Kidney (tissue), 14 donors: ENCODE data around the gene MPDU1. TPM values are rescaled to one million over a fixed set of nuclear protein-coding genes. Genes with fewer than 3 reads are reported as not detected.
"Not testable (repeated sequence)": the region's sequence is repeated elsewhere in the genome, so short reads cannot be mapped to it uniquely, and the experiment has no call there.

Source experiments
- DNase-seq, 5 donors: peaks; one replicate each; pipeline ENCODE4 v3.0.0-alpha.2; 2013 to 2020
- FAIRE-seq: peaks from 2 replicates; lab custom pipeline; 2012; peaks lifted over from hg19 to GRCh38; lab: Jason Lieb, UNC
- H3K27ac ChIP-seq, 2 donors: one replicate each; pipeline ENCODE4 v1.7.0; 2013; ENCODE audit warnings: low read depth in 2 of 2, low read length in 2 of 2, inconsistent platforms in 1 of 2
- H3K27me3 ChIP-seq: one replicate; pipeline ENCODE4 v1.7.1; 2013; ENCODE audit warnings: low read length, inconsistent platforms; ENCODE audit not compliant: control insufficient read depth, insufficient read depth
- H3K36me3 ChIP-seq, 3 donors: one replicate each; pipeline versions ENCODE4 v1.7.0 to v1.7.1; 2013; ENCODE audit warnings: low read length in 3 of 3, control low read depth in 1 of 3, inconsistent platforms in 1 of 3; ENCODE audit not compliant: insufficient read depth in 3 of 3, control insufficient read depth in 2 of 3
- H3K4me1 ChIP-seq, 3 donors: one replicate each; pipeline versions ENCODE4 v1.7.0 to v1.7.1; 2013; ENCODE audit warnings: low read length in 3 of 3, inconsistent platforms in 1 of 3, low read depth in 1 of 3; ENCODE audit not compliant: control insufficient read depth in 2 of 3, insufficient read depth in 2 of 3
- H3K4me3 ChIP-seq, 3 donors: one replicate each; pipeline versions ENCODE4 v1.7.0 to v1.8.1; 2013; ENCODE audit warnings: low read length in 3 of 3, control low read depth in 1 of 3, inconsistent platforms in 1 of 3
- H3K9ac ChIP-seq, 3 donors: one replicate each; pipeline versions ENCODE4 v1.7.0 to v1.7.1; 2013; ENCODE audit warnings: low read length in 3 of 3, control low read depth in 1 of 3, inconsistent platforms in 1 of 3
- H3K9me3 ChIP-seq, 3 donors: one replicate each; pipeline versions ENCODE4 v1.7.0 to v1.7.1; 2013; ENCODE audit warnings: low read length in 3 of 3, control low read depth in 1 of 3, inconsistent platforms in 1 of 3; ENCODE audit not compliant: control insufficient read depth in 2 of 3, insufficient read depth in 1 of 3
- CTCF ChIP-seq: IDR thresholded peaks from 3 replicates; pipeline ENCODE4 v1.5.1; 2012; ENCODE audit warnings: mild to moderate bottlenecking, moderate library complexity, borderline replicate concordance; ENCODE audit not compliant: insufficient read depth; ENCODE audit errors: extremely low read depth
- intact Hi-C: fragments of 100-400 bp; cut with DNase I; formaldehyde crosslinking; loops from one replicate; pipeline ENCODE4 v1.11.1; 2022
- polyA plus RNA-seq: library from polyadenylated mRNA; stranded (reverse); fragments of 350-450 nt; fragmentation: Illumina TruSeq; extraction: RNeasy Lipid Tissue Mini Kit (QIAGEN cat#74804); gene quantifications from one replicate; pipeline ENCODE4 v1.2.3, GENCODE V29; 2014; ENCODE audit warnings: low read depth, low replicate concordance; ENCODE audit not compliant: insufficient read depth
- total RNA-seq: library from RNA; stranded (reverse); fragmentation: NEBNext Ultra II Directional; extraction: Animal tissue kit (Norgen Biotek cat#: 25700); gene quantifications from one replicate; pipeline ENCODE4 v1.2.1, GENCODE V29; 2021
- donor health status: control.
- donor health status: control.
- donor health status: control.
- donor health status: control.
- donor health status: control.
- donor health status: DM: yes; HTN: yes; CAD: no.
- donor health status: Normal renal cell carcinoma (clear cell type).

MPDU1 gene
- total and polyA plus RNA-seq, 2 donors from 2014 or later: 54.2 to 145 TPM

- intact Hi-C loops: no loop called here
- Histone ChIP-seq H3K27ac (peak overlapping the region; percentile 76 to 87), H3K27me3 (no peaks in the 10 kb centered on the region), H3K4me3 (peak overlapping the region; percentile 75 to 79 (median 76)), H3K36me3 (peaks cover 0 to 3% (median under 1%) of the 10 kb centered on the region in 3 donors), H3K9me3 (no peaks in the 10 kb centered on the region), H3K9ac (peak overlapping the region in 2 of 3 donors; percentile 67 to 78), H3K4me1 (peaks cover 4 to 22% (median 17%) of the 10 kb centered on the region in 3 donors)
- peak; percentile 1 for TF ChIP-seq CTCF
- no peak for DNase-seq
- no peak for FAIRE-seq
Observed at GRCh38 chr17:7615265-7615747, 31.7 kb downstream of the MPDU1 start.

GRCh38 chr17:7618608-7619007, 35.0 kb downstream of the MPDU1 start:
- intact Hi-C loops: no loop called here
- FAIRE-seq: no peak
- no peak overlapping the region for H3K27ac ChIP-seq
- H3K4me3 ChIP-seq: no peak overlapping the region
- no peak for TF ChIP-seq CTCF
- H3K4me1 ChIP-seq: peaks cover 0 to 2% (median 2%) of the 10 kb centered on the region in 3 donors
- no peak overlapping the region for H3K9ac ChIP-seq
- no peaks in the 10 kb centered on the region for H3K9me3 ChIP-seq
- DNase-seq: no peak
- no peaks in the 10 kb centered on the region for H3K27me3 ChIP-seq
- H3K36me3 ChIP-seq: no peaks in the 10 kb centered on the region

- intact Hi-C loops: no loop called here
- no peak for FAIRE-seq
- no peaks in the 10 kb centered on the region for H3K36me3 ChIP-seq
- no peaks in the 10 kb centered on the region for H3K4me1 ChIP-seq
- no peak for DNase-seq
- no peak overlapping the region for H3K4me3 ChIP-seq
- no peaks in the 10 kb centered on the region for H3K9me3 ChIP-seq
- TF ChIP-seq CTCF: no peak
- H3K27ac ChIP-seq: no peak overlapping the region
- H3K9ac ChIP-seq: no peak overlapping the region
- H3K27me3 ChIP-seq: no peaks in the 10 kb centered on the region
Observed at GRCh38 chr17:7620835-7621234, 37.2 kb downstream of the MPDU1 start.

GRCh38 chr17:7623661-7624060, 40.0 kb downstream of the MPDU1 start:
- no peaks in the 10 kb centered on the region for H3K9me3 ChIP-seq
- intact Hi-C loops: no loop called here
- H3K27ac ChIP-seq: no peak overlapping the region
- peaks cover 0 to 3% (median 0%) of the 10 kb centered on the region in 3 donors for H3K4me1 ChIP-seq
- no peak overlapping the region for H3K4me3 ChIP-seq
- FAIRE-seq (no peak), DNase-seq (no peak)
- TF ChIP-seq CTCF: no peak
- no peaks in the 10 kb centered on the region for H3K27me3 ChIP-seq
- H3K36me3 ChIP-seq: no peaks in the 10 kb centered on the region
- no peak overlapping the region for H3K9ac ChIP-seq

- H3K4me1 ChIP-seq, FAIRE-seq, DNase-seq, H3K27ac ChIP-seq, H3K9ac ChIP-seq, H3K9me3 ChIP-seq, intact Hi-C loops, H3K36me3 ChIP-seq, H3K27me3 ChIP-seq: not testable (repeated sequence)
- peak overlapping the region in 1 of 3 donors; percentile 96 for H3K4me3 ChIP-seq
Observed at GRCh38 chr17:7625749-7626148, 42.1 kb downstream of the MPDU1 start.
